GM21360 (cell line): ENCODE measurements around the gene TSHZ2.
"Not testable (repeated sequence)": the region's sequence is repeated elsewhere in the genome, so short reads cannot be mapped to it uniquely, and the experiment has no call there.

Experiments
- ATAC-seq: cut with Tn5 transposase; IDR thresholded peaks from one replicate; pipeline ENCODE4 v1.9.1; 2021; ENCODE audit warnings: mild to moderate bottlenecking, moderate library complexity; ENCODE audit not compliant: unreplicated experiment

Gene TSHZ2

GRCh38 chr20:53426766-53427312, 454.7 kb downstream of the TSHZ2 start:
- no peak for ATAC-seq

GRCh38 chr20:53427951-53428350, 455.8 kb downstream of the TSHZ2 start:
- no peak for ATAC-seq

DNA sequence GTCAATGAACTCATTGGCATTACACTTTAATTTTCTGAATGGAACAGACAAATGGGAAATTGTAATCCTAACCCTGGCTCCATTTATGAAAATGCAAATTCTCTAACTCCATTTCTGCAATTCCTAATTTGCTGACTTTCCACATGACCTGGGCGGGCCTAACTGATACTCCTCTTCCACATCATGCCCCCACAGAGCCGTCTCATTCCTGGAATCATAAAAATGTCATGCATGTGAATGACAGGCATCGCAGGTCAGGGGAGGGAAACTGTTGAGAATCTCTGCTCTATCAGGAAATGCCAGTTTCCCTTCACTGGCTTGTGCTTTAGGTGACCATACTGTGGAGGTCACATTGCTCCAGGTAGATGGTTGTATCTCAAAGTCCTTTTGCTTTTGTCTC, 456.4 kb downstream of the TSHZ2 start:
- no peak for ATAC-seq

GRCh38 chr20:53428996-53429395, 456.8 kb downstream of the TSHZ2 start:
- no peak for ATAC-seq

- no peak for ATAC-seq
These were observed 462.5 kb downstream of the TSHZ2 start for GRCh38 chr20:53434662-53435061.

- not testable (repeated sequence) for ATAC-seq
These were observed 464.8 kb downstream of the TSHZ2 start for GRCh38 chr20:53436927-53437326.

DNA sequence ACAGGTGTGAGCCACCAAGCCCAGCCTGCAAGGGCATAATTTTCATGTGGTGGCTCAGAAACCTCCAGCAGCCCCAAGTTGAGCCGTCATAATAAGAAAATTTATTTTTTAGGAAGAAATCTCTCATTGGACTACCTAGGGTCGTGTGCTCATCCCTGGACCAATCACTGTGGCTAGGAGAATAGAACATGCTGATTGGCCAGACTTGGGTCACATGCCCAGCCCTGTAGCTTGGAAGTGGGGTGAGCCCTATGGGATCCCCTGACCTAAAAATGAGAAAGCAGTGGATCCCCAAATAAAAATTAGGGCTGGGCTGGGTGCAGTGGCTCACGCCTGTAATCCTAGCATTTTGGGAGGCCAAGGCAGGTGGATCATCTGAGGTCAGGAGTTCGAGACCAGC, 466.2 kb downstream of the TSHZ2 start:
- no peak for ATAC-seq

DNA sequence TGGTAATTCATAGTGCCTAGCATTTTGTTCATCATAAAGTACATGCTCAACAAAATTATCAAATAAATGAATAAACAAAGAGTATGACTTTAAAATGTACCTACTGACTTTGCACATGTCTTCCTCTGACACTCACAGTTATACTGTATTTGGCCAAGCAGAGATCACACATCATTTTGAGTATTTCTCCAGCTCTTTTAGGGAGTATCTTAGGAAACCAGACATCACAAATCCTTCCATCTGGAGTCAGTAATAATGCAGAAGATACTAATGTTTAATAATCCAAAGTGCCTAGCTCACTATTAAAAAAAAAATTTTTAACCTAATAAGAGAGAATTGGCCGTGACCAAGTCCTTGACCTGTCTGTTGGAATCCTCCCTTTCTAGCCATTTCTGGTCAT, 466.9 kb downstream of the TSHZ2 start:
- ATAC-seq: no peak

DNA sequence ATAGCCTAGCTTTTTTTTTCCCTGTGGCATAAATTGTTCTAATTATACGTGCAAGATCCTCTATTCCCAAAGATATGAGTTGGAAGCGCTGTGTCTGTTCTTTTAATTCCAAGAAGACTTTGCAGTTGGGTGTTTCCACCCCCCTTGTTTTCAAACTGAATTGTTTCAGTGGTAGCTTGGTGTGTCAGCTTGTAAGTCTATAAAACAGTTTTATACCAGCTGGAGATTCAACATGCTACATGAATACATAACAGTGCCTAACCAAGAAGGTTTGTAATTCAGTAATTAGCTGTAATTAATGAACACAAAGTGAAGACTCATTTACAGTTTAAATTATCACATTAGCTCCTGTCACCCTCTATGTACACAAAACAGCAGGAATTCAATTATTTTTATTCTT, 467.5 kb downstream of the TSHZ2 start:
- ATAC-seq: no peak

- no peak for ATAC-seq
These were observed 472.4 kb downstream of the TSHZ2 start for GRCh38 chr20:53444401-53445149.

DNA sequence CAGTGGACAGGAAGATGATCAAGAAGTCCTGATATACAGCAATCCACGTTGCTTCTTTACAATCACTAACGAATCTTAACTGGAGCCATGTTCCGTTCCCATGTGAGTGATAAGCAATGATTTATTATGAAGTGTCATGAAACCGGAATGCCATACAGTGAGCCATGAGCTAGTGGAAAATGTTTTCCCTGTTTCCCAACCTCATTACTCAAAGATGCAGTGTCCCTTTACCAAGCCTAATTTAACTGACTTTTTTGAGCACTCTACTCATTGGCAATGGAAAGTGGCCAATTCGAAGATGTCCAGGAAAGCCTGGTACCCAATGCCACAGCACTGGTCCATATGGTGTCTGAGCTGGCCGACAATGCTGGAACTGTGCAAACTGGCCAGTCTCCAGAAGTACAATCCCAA, 473.2 kb downstream of the TSHZ2 start:
- no peak for ATAC-seq

GRCh38 chr20:53445932-53446331, 473.8 kb downstream of the TSHZ2 start:
- ATAC-seq: no peak

DNA sequence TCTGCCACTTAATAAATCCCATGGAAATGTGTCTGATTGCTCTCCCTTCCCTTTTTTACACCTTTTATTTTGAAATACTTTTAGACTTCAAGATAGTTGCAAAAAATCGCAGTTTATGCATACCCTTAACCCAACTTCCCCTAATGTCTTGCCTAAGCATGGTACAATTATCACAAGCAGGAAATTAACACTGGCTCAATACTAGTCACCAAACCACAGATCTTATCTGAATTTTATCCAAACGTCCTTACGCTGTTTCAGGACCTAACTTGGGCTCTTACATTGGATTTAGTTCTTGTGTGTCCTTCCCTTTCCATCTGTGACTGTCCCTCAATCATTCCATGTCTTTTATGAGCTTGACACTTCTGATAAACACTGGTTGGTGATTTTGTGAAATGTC, 475.2 kb downstream of the TSHZ2 start:
- no peak for ATAC-seq

- no peak for ATAC-seq
These were observed 476.3 kb downstream of the TSHZ2 start for GRCh38 chr20:53448426-53448825.

DNA sequence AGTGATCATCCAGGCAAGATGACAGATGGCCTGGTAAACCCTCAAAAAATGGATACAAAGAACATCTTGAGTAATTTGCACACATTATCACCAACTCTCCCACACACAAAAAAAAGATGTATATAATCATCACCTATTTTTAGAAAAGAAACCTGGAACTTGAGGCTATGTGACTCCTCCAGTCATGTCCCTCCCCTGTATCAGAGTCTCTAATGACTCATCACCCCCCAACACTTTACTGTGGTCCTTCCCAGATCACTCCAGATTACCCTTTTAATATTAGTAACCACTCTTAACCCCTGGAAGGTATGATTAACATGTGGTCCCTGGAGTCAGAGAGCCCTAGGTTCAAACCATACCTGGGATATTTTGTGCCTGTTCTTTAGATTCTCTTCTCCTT, 476.7 kb downstream of the TSHZ2 start:
- no peak for ATAC-seq

GRCh38 chr20:53453076-53453475, 480.9 kb downstream of the TSHZ2 start:
- ATAC-seq: no peak

GRCh38 chr20:53454675-53455276, 482.6 kb downstream of the TSHZ2 start:
- ATAC-seq: no peak

GRCh38 chr20:53463101-53463972, 491.2 kb downstream of the TSHZ2 start:
- no peak for ATAC-seq

DNA sequence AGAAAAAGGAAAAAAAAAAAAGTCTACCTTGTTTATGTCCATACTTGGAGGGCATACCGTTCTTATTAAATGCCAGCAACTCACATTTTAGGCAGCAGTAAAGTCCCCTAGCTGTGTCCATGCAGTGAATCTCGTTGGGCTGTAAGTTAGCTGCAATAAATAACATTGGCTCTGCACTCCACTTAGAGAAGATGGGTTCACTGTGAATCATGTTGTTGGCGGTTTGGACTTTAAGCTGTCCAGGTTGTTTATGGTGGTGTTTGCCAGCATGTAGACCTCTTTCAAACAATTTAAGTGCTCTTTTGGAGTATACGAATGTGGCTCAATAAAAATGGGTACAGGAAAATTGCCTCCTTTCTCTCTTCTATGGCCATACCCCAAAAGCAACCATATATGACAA, 494.1 kb downstream of the TSHZ2 start:
- no peak for ATAC-seq

- no peak for ATAC-seq
These were observed 496.4 kb downstream of the TSHZ2 start for GRCh38 chr20:53468587-53468986.

GRCh38 chr20:53472859-53473258, 500.7 kb downstream of the TSHZ2 start:
- ATAC-seq: not testable (repeated sequence)
